KMS-11 (cell line): ENCODE measurements around the gene DDX28.
"Not testable (repeated sequence)": the region's sequence is repeated elsewhere in the genome, so short reads cannot be mapped to it uniquely, and the experiment has no call there.

Experiments
- H2AFZ ChIP-seq: fragments of 200-600 bp; sonication (generic); 2 replicates; pipeline ENCODE4 v1.6.1; 2016; ENCODE audit warnings: antibody characterized with exemption, mixed run types, low read depth
- H3K27ac ChIP-seq: fragments of 200-600 bp; sonication (generic); 2 replicates; pipeline ENCODE4 v1.6.1; 2016; ENCODE audit warnings: mild to moderate bottlenecking, mixed run types
- H3K27me3 ChIP-seq: fragments of 200-600 bp; sonication (generic); 2 replicates; pipeline ENCODE4 v1.6.1; 2017; ENCODE audit warnings: mild to moderate bottlenecking, low read depth, mixed run types, moderate library complexity; ENCODE audit not compliant: insufficient read depth
- H3K36me3 ChIP-seq: fragments of 200-600 bp; sonication (generic); 2 replicates; pipeline ENCODE4 v1.6.1; 2017; ENCODE audit warnings: mild to moderate bottlenecking, mixed run types; ENCODE audit not compliant: insufficient read depth
- H3K4me1 ChIP-seq: fragments of 200-600 bp; sonication (generic); 2 replicates; pipeline ENCODE4 v1.6.1; 2016; ENCODE audit warnings: mild to moderate bottlenecking, low read depth, mixed run types; ENCODE audit not compliant: poor library complexity, severe bottlenecking
- H3K4me2 ChIP-seq: fragments of 200-600 bp; sonication (generic); 2 replicates; pipeline ENCODE4 v1.7.0; 2016; ENCODE audit warnings: mild to moderate bottlenecking, mixed run types
- H3K4me3 ChIP-seq: fragments of 200-600 bp; sonication (generic); IDR thresholded peaks from 2 replicates; pipeline ENCODE4 v1.6.1; 2017; ENCODE audit warnings: low read depth, low read length, mixed read lengths; ENCODE audit not compliant: insufficient read depth
- H3K79me2 ChIP-seq: fragments of 200-600 bp; sonication (generic); 2 replicates; pipeline ENCODE4 v1.6.1; 2016; ENCODE audit warnings: low read depth, mixed run types; ENCODE audit not compliant: insufficient read depth
- H3K9ac ChIP-seq: fragments of 200-600 bp; sonication (generic); 2 replicates; pipeline ENCODE4 v1.6.1; 2016; ENCODE audit warnings: mild to moderate bottlenecking, mixed run types
- H4K20me1 ChIP-seq: fragments of 200-600 bp; sonication (generic); 2 replicates; pipeline ENCODE4 v1.6.1; 2016; ENCODE audit warnings: mild to moderate bottlenecking, mixed run types; ENCODE audit not compliant: insufficient read depth
- CTCF ChIP-seq: fragments of 200-600 bp; sonication (generic); conservative IDR thresholded peaks from 2 replicates; pipeline ENCODE4 v1.6.1; 2017; ENCODE audit warnings: low read depth, mild to moderate bottlenecking, antibody characterized with exemption, low read length, moderate library complexity, mixed read lengths

The DDX28 gene

GRCh38 chr16:67996666-67997065 is 26.4 kb downstream of the DDX28 start:
- TF ChIP-seq CTCF = no peak
- Histone ChIP-seq H3K27me3 (no peaks in the 10 kb centered on the region), H3K79me2 (no peaks in the 10 kb centered on the region), H3K36me3 (no peaks in the 10 kb centered on the region), H2AFZ (no peak overlapping the region), H3K4me1 (peaks cover 14% of the 10 kb centered on the region), H3K27ac (no peak overlapping the region), H3K9ac (no peak overlapping the region), H4K20me1 (no peaks in the 10 kb centered on the region), H3K4me3 (no peak overlapping the region), H3K4me2 (no peak overlapping the region)

- TF ChIP-seq CTCF = no peak
- no peaks in the 10 kb centered on the region for H4K20me1 ChIP-seq
- no peaks in the 10 kb centered on the region for H3K79me2 ChIP-seq
- H3K9ac ChIP-seq = no peak overlapping the region
- H3K27me3 ChIP-seq = no peaks in the 10 kb centered on the region
- H3K4me1 ChIP-seq = peaks cover 14% of the 10 kb centered on the region
- no peaks in the 10 kb centered on the region for H3K36me3 ChIP-seq
- H3K4me2 ChIP-seq = no peak overlapping the region
- no peak overlapping the region for H2AFZ ChIP-seq
- no peak overlapping the region for H3K27ac ChIP-seq
- H3K4me3 ChIP-seq = no peak overlapping the region
These were observed 27.6 kb downstream of the DDX28 start for GRCh38 chr16:67995423-67995822.

- not testable (repeated sequence) for H4K20me1 ChIP-seq, H3K36me3 ChIP-seq, H3K27ac ChIP-seq, H3K79me2 ChIP-seq, H3K27me3 ChIP-seq, H3K4me3 ChIP-seq
- Histone ChIP-seq H3K4me2 (peak overlapping the region; percentile 92; the same call in 1 of the 2 replicates), H3K9ac (peak overlapping the region; percentile 49; the same call in 1 of the 2 replicates), H3K4me1 (peaks cover 14% of the 10 kb centered on the region), H2AFZ (peak overlapping the region; percentile 99)
These were observed 29.0 kb downstream of the DDX28 start for GRCh38 chr16:67994040-67994408.

- peak overlapping the region; percentile 49; the same call in 1 of the 2 replicates for H3K9ac ChIP-seq
- peak overlapping the region; percentile 10; the same call in 1 of the 2 replicates for H3K27ac ChIP-seq
- no peaks in the 10 kb centered on the region for H3K27me3 ChIP-seq
- H3K4me3 ChIP-seq = no peak overlapping the region
- H4K20me1 ChIP-seq = no peaks in the 10 kb centered on the region
- no peaks in the 10 kb centered on the region for H3K79me2 ChIP-seq
- peak; percentile 82 for TF ChIP-seq CTCF
- peaks cover 14% of the 10 kb centered on the region for H3K4me1 ChIP-seq
- H3K4me2 ChIP-seq = peak overlapping the region; percentile 92
- peak overlapping the region; percentile 99 for H2AFZ ChIP-seq
- no peaks in the 10 kb centered on the region for H3K36me3 ChIP-seq
These were observed 29.6 kb downstream of the DDX28 start for GRCh38 chr16:67993207-67994039.

- H3K4me2 ChIP-seq = peak overlapping the region; percentile 92
- TF ChIP-seq CTCF = no peak
- no peaks in the 10 kb centered on the region for H3K79me2 ChIP-seq
- H2AFZ ChIP-seq = peak overlapping the region; percentile 99
- peaks cover 14% of the 10 kb centered on the region for H3K4me1 ChIP-seq
- H4K20me1 ChIP-seq = no peaks in the 10 kb centered on the region
- no peak overlapping the region for H3K27ac ChIP-seq
- H3K27me3 ChIP-seq = no peaks in the 10 kb centered on the region
- no peaks in the 10 kb centered on the region for H3K36me3 ChIP-seq
- no peak overlapping the region for H3K9ac ChIP-seq
- no peak overlapping the region for H3K4me3 ChIP-seq
These were observed 30.3 kb downstream of the DDX28 start for GRCh38 chr16:67992661-67993206.
